Spleen (tissue), 11 donors: Measurements from ENCODE around the gene CREB3. TPM values are rescaled to one million over a fixed set of nuclear protein-coding genes. Genes with fewer than 3 reads are reported as not detected.

Experiments
- DNase-seq: peaks from one replicate; pipeline ENCODE4 v3.0.0-alpha.2; 2020
- H3K27ac ChIP-seq, 8 donors: fragments of 200-600 bp; sonication (generic) in 7 of 8; 1 replicate in 4 of 8; 2 replicates in 4 of 8; pipeline versions ENCODE4 v1.5.0 to v1.8.0; 2016 to 2021; ENCODE audit warnings: inconsistent platforms in 4 of 8, mild to moderate bottlenecking in 4 of 8, moderate library complexity in 1 of 8
- H3K27me3 ChIP-seq, 7 donors: fragments of 200-600 bp; sonication (generic) in 6 of 7; replicated peaks in 1 of 7; 1 replicate in 4 of 7; 2 replicates in 3 of 7; pipeline versions ENCODE4 v1.5.0 to v1.8.0; 2016 to 2021; ENCODE audit warnings: inconsistent platforms in 3 of 7, mild to moderate bottlenecking in 1 of 7
- H3K36me3 ChIP-seq, 6 donors: fragments of 200-600 bp; sonication (generic) in 5 of 6; 1 replicate in 4 of 6; 2 replicates in 2 of 6; pipeline versions ENCODE4 v1.5.0 to v1.8.0; 2016 to 2021; ENCODE audit warnings: inconsistent platforms in 2 of 6
- H3K4me1 ChIP-seq, 6 donors: fragments of 200-600 bp; sonication (generic) in 5 of 6; 1 replicate in 3 of 6; 2 replicates in 3 of 6; pipeline versions ENCODE4 v1.5.0 to v1.8.0; 2016 to 2021; ENCODE audit warnings: inconsistent platforms in 3 of 6
- H3K4me3 ChIP-seq, 8 donors: fragments of 200-600 bp; sonication (generic) in 7 of 8; 1 replicate in 4 of 8; 2 replicates in 4 of 8; pipeline versions ENCODE4 v1.5.0 to v1.8.0; 2016 to 2021; ENCODE audit warnings: inconsistent platforms in 4 of 8, mild to moderate bottlenecking in 4 of 8, moderate library complexity in 2 of 8
- H3K9me3 ChIP-seq, 8 donors: fragments of 200-600 bp; sonication (generic) in 7 of 8; 1 replicate in 4 of 8; 2 replicates in 4 of 8; pipeline versions ENCODE4 v1.5.0 to v1.8.0; 2016 to 2021; ENCODE audit warnings: inconsistent platforms in 4 of 8
- POLR2A ChIP-seq, 3 donors: fragments of 450-650 bp; IDR thresholded peaks; one replicate each; pipeline ENCODE4 v1.5.1; 2017; ENCODE audit warnings: antibody characterized with exemption in 3 of 3, mild to moderate bottlenecking in 1 of 3
- POLR2AphosphoS5 ChIP-seq, 3 donors: sonication (generic); formaldehyde crosslinking; IDR thresholded peaks; one replicate each; pipeline ENCODE4 v1.5.1; 2017; ENCODE audit warnings: antibody characterized with exemption in 3 of 3
- WGBS, 5 donors: extraction: QIAGEN DNeasy Blood & Tissue Kit in 3 of 5; methylation state at CpG; one replicate each; pipeline versions ENCODE4 v1.1.5 to v1.1.7; 2013 to 2018; 5-methylcytosine and 5-hydroxymethylcytosine counted together
- intact Hi-C: fragments of 100-400 bp; cut with DNase I; formaldehyde crosslinking; loops from one replicate; pipeline ENCODE4 v1.15.0; 2023; ENCODE audit warnings: low total_unique reads
- polyA plus RNA-seq, 3 donors: library from polyadenylated mRNA; stranded (reverse); fragments of 200-250 nt; gene quantifications; one replicate each; pipeline ENCODE4 v1.2.1, GENCODE V29; 2013
- total RNA-seq, 7 donors: library from RNA; depleted of rRNA in 3 of 7; stranded (reverse); fragments of >200 nt in 3 of 7; fragmentation: NEBNext Ultra II Directional in 4 of 7; extraction: Animal tissue kit (Norgen Biotek cat#: 25700) in 4 of 7; gene quantifications; one replicate each; pipeline versions ENCODE4 v1.1.0 to v1.2.1, GENCODE V29; 2016 to 2021
- TF ChIP-seq, protein P1 (sequence below), 11 experiments: fragments of 200-600 bp in 7 of 11; fragments of 450-650 bp in 4 of 11; sonication (generic) in 4 of 11; IDR thresholded peaks in 8 of 11; conservative IDR thresholded peaks in 3 of 11; 1 replicate in 7 of 11; 2 replicates in 4 of 11; pipeline versions ENCODE4 v1.4.0 to v1.8.0; 2016 to 2021; ENCODE audit warnings: antibody characterized with exemption in 11 of 11, inconsistent platforms in 4 of 11, mild to moderate bottlenecking in 1 of 11
- donor health status: healthy with polysubstance abuse.
- donor health status: DM: no; HTN: no; CAD: no; lungs with moderate emphysema.
- donor health status: DM: no; HTN: no; CAD: no.
- donor health status: Bipolar disorder and iron deficiency.
- donor health status: healthy.
- donor health status: DM: no; HTN: no; CAD: no.
- donor health status: DM: yes; HTN: yes; CAD: no.

Gene CREB3
- total and polyA plus RNA-seq, 10 donors: 14.7 to 35.9 (median 25.7) TPM

DNA sequence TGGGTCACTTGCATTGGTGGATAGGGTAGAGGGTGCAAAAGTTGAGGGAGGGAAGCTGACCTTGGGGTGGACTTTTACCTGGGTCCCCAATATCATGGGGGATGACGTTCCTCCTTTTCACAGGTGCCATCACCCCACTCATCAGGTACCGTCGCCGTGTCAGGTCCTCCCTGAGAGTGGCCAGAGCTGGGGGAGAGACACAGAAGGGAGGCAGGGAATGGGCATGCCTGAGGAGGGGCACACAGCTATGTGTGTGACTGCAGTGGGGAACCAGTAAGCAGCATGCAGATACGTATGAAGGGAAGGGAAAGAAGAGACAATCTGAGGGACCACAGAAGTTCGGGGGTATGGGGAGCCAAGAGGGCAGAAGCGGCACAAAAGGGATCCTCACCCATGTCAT, 6.5 kb downstream of the CREB3 start:
- no peak overlapping the region for H3K27ac ChIP-seq
- intact Hi-C loops: loop anchor here (10.0 kb wide), 1 partner anchor 134 kb away; the partner anchor contains the start of gene TESK1
- DNase-seq: no peak
- TF ChIP-seq POLR2A (IDR thresholded peaks at IDR 0.05) (no peak), POLR2AphosphoS5 (IDR thresholded peaks at IDR 0.05) (peak in 1 of 3 donors; percentile 4)
- TF ChIP-seq, protein P1, sequence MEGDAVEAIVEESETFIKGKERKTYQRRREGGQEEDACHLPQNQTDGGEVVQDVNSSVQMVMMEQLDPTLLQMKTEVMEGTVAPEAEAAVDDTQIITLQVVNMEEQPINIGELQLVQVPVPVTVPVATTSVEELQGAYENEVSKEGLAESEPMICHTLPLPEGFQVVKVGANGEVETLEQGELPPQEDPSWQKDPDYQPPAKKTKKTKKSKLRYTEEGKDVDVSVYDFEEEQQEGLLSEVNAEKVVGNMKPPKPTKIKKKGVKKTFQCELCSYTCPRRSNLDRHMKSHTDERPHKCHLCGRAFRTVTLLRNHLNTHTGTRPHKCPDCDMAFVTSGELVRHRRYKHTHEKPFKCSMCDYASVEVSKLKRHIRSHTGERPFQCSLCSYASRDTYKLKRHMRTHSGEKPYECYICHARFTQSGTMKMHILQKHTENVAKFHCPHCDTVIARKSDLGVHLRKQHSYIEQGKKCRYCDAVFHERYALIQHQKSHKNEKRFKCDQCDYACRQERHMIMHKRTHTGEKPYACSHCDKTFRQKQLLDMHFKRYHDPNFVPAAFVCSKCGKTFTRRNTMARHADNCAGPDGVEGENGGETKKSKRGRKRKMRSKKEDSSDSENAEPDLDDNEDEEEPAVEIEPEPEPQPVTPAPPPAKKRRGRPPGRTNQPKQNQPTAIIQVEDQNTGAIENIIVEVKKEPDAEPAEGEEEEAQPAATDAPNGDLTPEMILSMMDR (IDR thresholded peaks at IDR 0.05 in 8 of 11, conservative IDR thresholded peaks at IDR 0.05 in 3 of 11): no peak
- WGBS, 5 donors: 82 to 94% (median 91%) methylated on average over 7 of the region's 7 CpGs
- no peak overlapping the region for H3K4me3 ChIP-seq
- H3K27me3 ChIP-seq: no peaks in the 10 kb centered on the region
- peaks cover 8 to 100% (median 86%) of the 10 kb centered on the region in 6 donors for H3K36me3 ChIP-seq
- no peaks in the 10 kb centered on the region for H3K9me3 ChIP-seq
- H3K4me1 ChIP-seq: peaks cover 0 to 61% (median 20%) of the 10 kb centered on the region in 6 donors

DNA sequence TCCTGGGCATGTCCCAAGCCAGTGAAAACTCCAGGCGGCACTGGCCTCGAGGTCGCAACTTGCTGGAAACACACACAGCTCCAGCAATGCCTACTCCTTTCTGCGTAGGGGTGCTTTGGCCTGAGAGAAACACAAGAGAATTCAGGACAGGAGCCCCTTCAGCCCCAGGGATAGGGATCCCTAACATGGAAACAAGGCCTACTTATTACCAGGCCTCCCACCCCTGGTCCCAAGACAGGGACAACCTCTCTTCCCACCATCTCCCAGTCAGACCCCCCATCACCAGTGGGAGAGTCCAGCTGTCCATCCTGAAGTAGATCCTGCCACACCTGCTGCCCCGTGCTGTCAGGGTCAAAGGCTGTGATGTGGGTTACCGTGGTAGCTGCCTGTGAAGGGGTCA, 7.8 kb downstream of the CREB3 start:
- 88 to 96% (median 92%) methylated on average over 4 to 6 of the region's 6 CpGs for WGBS, 5 donors
- Histone ChIP-seq H3K4me1 (peaks cover 3 to 61% (median 20%) of the 10 kb centered on the region in 6 donors), H3K27me3 (no peaks in the 10 kb centered on the region), H3K27ac (peak overlapping the region in 1 of 8 donors; percentile 30), H3K36me3 (peaks cover 8 to 100% (median 95%) of the 10 kb centered on the region in 6 donors), H3K9me3 (no peaks in the 10 kb centered on the region), H3K4me3 (no peak overlapping the region)
- intact Hi-C loops: loop anchor here (10.0 kb wide), 1 partner anchor 65 kb away; no protein-coding TSS in a partner anchor
- DNase-seq: no peak
- TF ChIP-seq, protein P1 (IDR thresholded peaks at IDR 0.05 in 8 of 11, conservative IDR thresholded peaks at IDR 0.05 in 3 of 11): no peak
- TF ChIP-seq POLR2AphosphoS5 (IDR thresholded peaks at IDR 0.05) (no peak), POLR2A (IDR thresholded peaks at IDR 0.05) (no peak)

DNA sequence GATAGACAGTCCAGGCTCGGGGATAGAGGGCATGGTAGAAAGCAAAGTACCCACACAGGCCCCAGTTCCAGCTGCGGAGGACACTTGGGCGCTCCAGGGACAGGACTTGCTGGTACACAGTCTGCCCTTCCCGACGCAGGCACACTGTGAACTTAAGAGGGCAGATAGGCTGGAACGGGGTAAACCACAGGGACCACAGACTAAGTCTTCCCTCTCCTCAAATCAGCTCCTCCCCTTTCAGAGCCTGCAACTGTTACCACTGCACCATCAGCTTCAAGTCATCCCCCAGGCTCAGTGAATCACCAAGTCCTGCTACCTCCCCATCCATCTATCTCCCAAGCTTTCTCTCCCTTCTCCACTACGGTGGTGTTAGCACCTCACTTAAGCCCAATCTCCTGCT, 9.3 kb downstream of the CREB3 start:
- DNase-seq: no peak
- Histone ChIP-seq H3K4me1 (peaks cover 17 to 63% (median 24%) of the 10 kb centered on the region in 6 donors), H3K36me3 (peaks cover 4 to 94% (median 81%) of the 10 kb centered on the region in 6 donors), H3K4me3 (no peak overlapping the region), H3K27ac (no peak overlapping the region), H3K9me3 (no peaks in the 10 kb centered on the region), H3K27me3 (no peaks in the 10 kb centered on the region)
- intact Hi-C loops: loop anchor here (10.0 kb wide), 1 partner anchor 63 kb away; no protein-coding TSS in a partner anchor
- TF ChIP-seq, protein P1 (IDR thresholded peaks at IDR 0.05 in 8 of 11, conservative IDR thresholded peaks at IDR 0.05 in 3 of 11): no peak
- TF ChIP-seq POLR2AphosphoS5 (IDR thresholded peaks at IDR 0.05): no peak
- no peak for TF ChIP-seq POLR2A (IDR thresholded peaks at IDR 0.05)
- WGBS, 5 donors: 59 to 75% (median 71%) methylated on average over 6 to 7 of the region's 7 CpGs

DNA sequence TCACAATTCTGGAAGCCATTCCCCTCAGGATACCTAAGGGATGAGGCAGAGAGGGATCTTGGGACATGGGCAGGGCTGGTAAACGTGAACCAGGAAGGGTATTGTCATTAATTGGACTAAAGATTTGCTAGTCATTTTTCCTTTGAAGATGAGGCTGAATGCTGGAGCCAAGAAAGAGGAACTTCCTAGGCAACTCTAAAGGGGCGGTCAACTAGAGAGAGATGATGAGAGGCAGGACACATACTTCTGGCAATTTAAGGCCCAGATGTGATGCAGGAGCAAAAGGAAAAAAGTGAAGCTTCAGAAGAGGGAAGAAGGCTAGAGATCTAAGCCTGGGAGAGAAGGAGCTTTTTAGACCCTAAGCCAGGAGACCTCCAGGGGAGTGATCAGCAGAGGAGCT, 11.0 kb downstream of the CREB3 start:
- no peaks in the 10 kb centered on the region for H3K9me3 ChIP-seq
- WGBS, 5 donors: 42 to 73% (median 63%) methylated on average over 2 of the region's 2 CpGs
- H3K4me1 ChIP-seq: peaks cover 29 to 70% (median 40%) of the 10 kb centered on the region in 6 donors
- TF ChIP-seq, protein P1 (IDR thresholded peaks at IDR 0.05 in 8 of 11, conservative IDR thresholded peaks at IDR 0.05 in 3 of 11): no peak
- TF ChIP-seq POLR2AphosphoS5 (IDR thresholded peaks at IDR 0.05) (no peak), POLR2A (IDR thresholded peaks at IDR 0.05) (no peak)
- H3K36me3 ChIP-seq: peaks cover 0 to 77% (median 64%) of the 10 kb centered on the region in 6 donors
- no peak overlapping the region for H3K4me3 ChIP-seq
- intact Hi-C loops: loop anchor here (10.0 kb wide), 1 partner anchor 61 kb away; no protein-coding TSS in a partner anchor
- no peak for DNase-seq
- peak overlapping the region in 2 of 8 donors; percentile 18 to 22 for H3K27ac ChIP-seq
- no peaks in the 10 kb centered on the region for H3K27me3 ChIP-seq
